Activated T-cell treated with anti-CD3 and anti-CD28 coated beads, Interleukin-2, amount 50 U/mL, for 4 hours (primary cell): ENCODE measurements around the gene SDK1. TPM values are rescaled to one million over a fixed set of nuclear protein-coding genes. Genes with fewer than 3 reads are reported as not detected.

ENCODE experiments used
- ATAC-seq, 2 donors: fragments of 200-7000 bp; cut with Tn5 transposase; one replicate each; pipeline ENCODE4 v1.10.0; 2021
- DNase-seq: peaks from one replicate; pipeline ENCODE4 v3.0.0-alpha.2; 2020
- H3K27me3 Mint-ChIP-seq: one replicate; pipeline ENCODE4 v1.8.0; 2021; ENCODE audit warnings: low read depth, mixed read lengths
- H3K36me3 Mint-ChIP-seq: one replicate; pipeline ENCODE4 v1.8.0; 2022; ENCODE audit warnings: mixed read lengths; ENCODE audit not compliant: insufficient read depth
- H3K4me1 Mint-ChIP-seq: one replicate; pipeline ENCODE4 v1.8.0; 2021; ENCODE audit warnings: low read depth, mixed read lengths
- H3K4me3 Mint-ChIP-seq: one replicate; pipeline ENCODE4 v1.8.0; 2021; ENCODE audit warnings: mild to moderate bottlenecking, moderate library complexity, mixed read lengths
- H3K9me3 Mint-ChIP-seq: one replicate; pipeline ENCODE4 v1.8.0; 2021; ENCODE audit warnings: mixed read lengths
- total RNA-seq, 3 donors: library from RNA; stranded (reverse); gene quantifications; one replicate each; pipeline ENCODE4 v1.2.1, GENCODE V29; 2021

The SDK1 gene
- total RNA-seq, 3 donors from 2014 or later = 0.05 to 0.79 (median 0.40) TPM

DNA sequence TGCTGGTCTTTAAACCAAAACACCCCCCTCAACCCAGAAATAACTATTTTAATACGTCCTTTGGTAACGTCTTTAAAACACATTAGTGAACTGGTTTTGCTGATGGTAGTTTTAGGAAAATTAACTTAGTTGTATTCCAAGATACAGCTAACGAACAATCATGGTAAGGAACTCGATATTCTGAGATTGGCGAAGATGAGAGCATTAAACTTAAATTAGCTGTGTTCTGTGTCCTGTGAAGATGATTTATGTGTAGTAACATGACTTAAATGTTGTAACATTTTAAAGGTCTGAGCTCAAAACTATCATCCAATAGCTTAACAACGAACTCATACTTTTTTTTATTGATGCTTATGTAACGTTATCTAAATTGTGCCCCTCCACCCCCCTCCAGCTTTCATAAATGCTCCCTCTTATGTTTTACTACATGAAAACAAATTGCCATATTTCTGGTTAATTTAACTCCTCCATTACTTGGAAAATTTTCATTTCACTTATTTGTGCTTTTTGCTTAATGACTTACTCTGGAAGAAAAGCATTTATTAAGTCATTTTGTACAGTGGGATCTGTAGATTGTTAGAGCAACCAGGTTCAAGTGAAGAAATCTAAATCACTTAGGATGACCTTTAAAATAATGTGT, 1.7 kb downstream of the SDK1 start:
- H3K4me1 Mint-ChIP-seq = peaks cover 8% of the 10 kb centered on the region
- H3K9me3 Mint-ChIP-seq = no peaks in the 10 kb centered on the region
- no peaks in the 10 kb centered on the region for H3K36me3 Mint-ChIP-seq
- peaks cover 27% of the 10 kb centered on the region for H3K27me3 Mint-ChIP-seq
- DNase-seq (no peak), ATAC-seq (no peak)
- H3K4me3 Mint-ChIP-seq = peak overlapping the region; percentile 81

DNA sequence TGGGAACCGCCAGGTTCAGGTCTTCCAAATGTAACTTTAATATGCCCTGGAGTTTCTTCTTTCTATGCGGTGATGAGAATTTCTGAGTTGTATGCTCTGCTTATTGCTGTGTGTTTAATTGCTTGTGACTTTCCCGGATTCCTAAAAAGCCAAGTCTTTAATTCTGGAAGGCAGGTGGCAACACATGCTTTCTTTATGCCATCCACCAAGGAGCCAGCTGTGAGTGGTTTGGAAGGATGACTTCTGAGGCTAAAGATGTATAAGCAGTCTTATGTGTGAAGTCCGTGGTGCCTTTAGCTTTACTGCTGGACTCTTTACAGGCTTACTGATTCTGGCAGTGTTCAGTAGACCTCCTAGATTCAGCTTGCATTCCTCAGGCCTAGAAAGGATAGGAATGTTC, 3.1 kb downstream of the SDK1 start:
- DNase-seq = no peak
- no peak for ATAC-seq
- no peaks in the 10 kb centered on the region for H3K9me3 Mint-ChIP-seq
- H3K27me3 Mint-ChIP-seq = peaks cover 25% of the 10 kb centered on the region
- peaks cover 8% of the 10 kb centered on the region for H3K4me1 Mint-ChIP-seq
- H3K36me3 Mint-ChIP-seq = no peaks in the 10 kb centered on the region
- H3K4me3 Mint-ChIP-seq = no peak overlapping the region

DNA sequence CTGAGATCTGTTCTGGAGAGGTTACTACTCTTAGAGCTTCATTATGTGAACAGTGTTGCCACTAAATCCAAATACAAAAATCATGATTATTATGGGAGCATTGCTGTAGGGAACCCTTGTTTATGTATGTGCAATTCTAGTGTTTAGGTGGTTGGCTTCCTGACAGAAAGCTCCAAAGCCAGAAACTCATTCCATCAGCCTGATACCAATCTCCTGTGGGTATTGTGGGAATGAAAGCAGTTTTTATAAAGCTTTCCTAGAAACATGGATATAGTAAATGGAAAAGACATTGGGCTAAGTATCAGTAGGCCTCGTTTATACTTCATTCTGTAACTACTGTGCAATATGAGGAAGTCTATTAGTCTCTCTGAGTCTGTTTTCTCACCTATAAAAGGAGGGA, 6.4 kb downstream of the SDK1 start:
- no peak for DNase-seq
- no peaks in the 10 kb centered on the region for H3K9me3 Mint-ChIP-seq
- H3K4me1 Mint-ChIP-seq = peaks cover 4% of the 10 kb centered on the region
- H3K27me3 Mint-ChIP-seq = peaks cover 17% of the 10 kb centered on the region
- ATAC-seq = no peak
- no peak overlapping the region for H3K4me3 Mint-ChIP-seq
- no peaks in the 10 kb centered on the region for H3K36me3 Mint-ChIP-seq

DNA sequence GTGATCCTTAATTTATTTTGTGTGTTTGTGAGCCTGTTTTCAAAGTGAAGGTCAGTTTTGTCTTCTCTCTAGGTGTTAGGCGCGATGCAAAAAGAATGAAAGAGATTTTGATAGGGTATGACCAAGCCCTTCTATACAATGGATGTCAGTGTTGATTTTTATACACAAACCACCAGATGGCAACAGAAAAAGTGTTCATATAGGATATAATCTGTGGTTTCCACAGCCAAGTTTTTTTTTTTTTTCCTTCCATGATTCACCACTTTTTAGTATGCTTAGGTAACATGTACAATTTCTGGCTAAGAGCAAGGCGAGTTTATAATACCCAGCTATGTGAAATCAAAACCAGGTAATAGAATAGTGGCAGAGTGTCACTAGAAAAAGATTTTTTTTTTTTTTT, 8.1 kb downstream of the SDK1 start:
- no peaks in the 10 kb centered on the region for H3K9me3 Mint-ChIP-seq

DNA sequence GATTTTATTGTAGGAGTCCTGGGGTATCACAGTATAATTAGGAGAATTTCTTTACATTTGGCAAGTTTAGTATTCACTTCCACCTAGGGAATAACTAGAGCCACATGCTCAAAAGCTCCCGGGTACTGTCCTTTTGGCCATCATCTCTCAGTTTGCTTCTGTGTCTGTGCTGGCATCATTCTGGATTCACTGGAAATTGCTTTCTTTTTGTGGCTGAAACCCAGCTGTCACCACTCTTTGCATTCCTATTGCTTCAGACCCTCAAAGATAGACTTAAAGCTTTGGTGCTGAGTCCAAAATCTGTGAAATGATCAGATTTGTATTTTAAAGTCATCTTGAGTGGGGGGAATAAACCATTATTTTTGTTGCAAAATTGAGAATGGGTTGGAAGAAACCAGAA, 8.9 kb downstream of the SDK1 start:
- ATAC-seq = no peak
- no peak for DNase-seq
- Mint-ChIP-seq H3K27me3 (peaks cover 17% of the 10 kb centered on the region), H3K4me1 (no peaks in the 10 kb centered on the region), H3K4me3 (no peak overlapping the region), H3K9me3 (no peaks in the 10 kb centered on the region), H3K36me3 (no peaks in the 10 kb centered on the region)

More for the DNA sequence above, 8.1 kb downstream of the SDK1 start:
- no peak for ATAC-seq
- Mint-ChIP-seq H3K4me1 (no peaks in the 10 kb centered on the region), H3K36me3 (no peaks in the 10 kb centered on the region), H3K4me3 (no peak overlapping the region), H3K27me3 (peaks cover 15% of the 10 kb centered on the region)
- DNase-seq = no peak

DNA sequence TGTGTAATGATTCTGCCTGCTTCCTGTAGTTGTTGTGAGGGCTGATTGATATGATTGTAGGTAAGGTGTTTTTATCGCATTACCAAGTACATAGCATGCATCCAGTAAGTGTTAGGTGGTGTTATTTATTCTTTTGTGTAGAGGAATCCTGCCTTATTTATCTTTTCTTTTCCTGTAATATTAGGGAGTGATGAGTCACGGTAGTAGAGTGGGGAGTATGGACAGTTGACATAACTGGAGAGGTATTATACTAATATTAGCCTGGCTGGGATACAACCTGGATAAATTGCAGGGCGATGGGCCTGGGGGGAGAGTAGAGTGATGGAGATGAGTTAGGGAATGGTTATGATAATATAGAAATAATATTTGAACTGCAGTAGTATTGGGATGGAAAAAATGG, 9.8 kb downstream of the SDK1 start:
- Mint-ChIP-seq H3K4me1 (no peaks in the 10 kb centered on the region), H3K36me3 (no peaks in the 10 kb centered on the region), H3K9me3 (no peaks in the 10 kb centered on the region), H3K4me3 (no peak overlapping the region), H3K27me3 (peaks cover 17% of the 10 kb centered on the region)
- DNase-seq (no peak), ATAC-seq (no peak)

DNA sequence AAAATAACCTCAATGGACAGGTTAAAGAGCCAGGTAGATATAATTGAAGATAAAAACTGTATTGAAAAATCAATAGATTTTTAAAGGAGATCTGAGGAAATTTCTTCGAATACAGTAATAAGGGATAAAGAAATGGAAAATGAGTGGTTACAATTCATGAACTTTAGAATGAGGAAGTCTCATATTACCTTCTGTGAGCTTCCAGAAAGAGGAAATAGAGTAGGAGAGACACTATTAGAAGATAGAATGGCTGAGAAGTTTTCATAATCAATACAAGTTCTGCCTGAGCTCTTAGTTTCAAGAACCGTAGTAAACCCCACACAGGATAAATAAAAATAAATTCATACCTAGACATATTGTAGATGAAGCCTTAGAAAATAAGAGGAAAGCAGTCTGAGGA, 11.5 kb downstream of the SDK1 start:
- H3K27me3 Mint-ChIP-seq = peaks cover 17% of the 10 kb centered on the region
- H3K4me1 Mint-ChIP-seq = no peaks in the 10 kb centered on the region
- H3K9me3 Mint-ChIP-seq = no peaks in the 10 kb centered on the region
- no peaks in the 10 kb centered on the region for H3K36me3 Mint-ChIP-seq
- no peak for DNase-seq
- H3K4me3 Mint-ChIP-seq = no peak overlapping the region
- ATAC-seq = no peak

DNA sequence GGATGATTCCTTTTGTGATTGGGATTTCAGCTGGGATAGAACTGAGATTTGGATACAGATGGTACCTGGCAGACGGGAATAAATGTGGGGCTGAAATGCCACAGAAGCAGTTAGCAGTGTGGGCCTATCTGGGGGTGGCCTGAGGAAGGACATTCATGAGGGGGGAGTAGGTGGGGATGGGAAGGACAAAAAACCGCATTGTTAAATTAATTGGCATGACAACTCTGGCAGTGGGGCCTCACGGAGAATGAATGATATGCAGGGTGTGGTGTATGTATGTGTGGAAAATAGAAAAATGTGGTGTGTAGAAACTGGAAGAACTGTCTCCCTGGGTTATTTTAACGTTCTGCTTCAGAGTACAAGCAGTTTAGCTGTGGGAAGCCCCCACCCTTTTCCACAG, 17.8 kb downstream of the SDK1 start:
- no peaks in the 10 kb centered on the region for H3K9me3 Mint-ChIP-seq
- DNase-seq (no peak), ATAC-seq (no peak)
- H3K36me3 Mint-ChIP-seq = no peaks in the 10 kb centered on the region
- H3K4me1 Mint-ChIP-seq = no peaks in the 10 kb centered on the region
- no peak overlapping the region for H3K4me3 Mint-ChIP-seq
- peaks cover 10% of the 10 kb centered on the region for H3K27me3 Mint-ChIP-seq

DNA sequence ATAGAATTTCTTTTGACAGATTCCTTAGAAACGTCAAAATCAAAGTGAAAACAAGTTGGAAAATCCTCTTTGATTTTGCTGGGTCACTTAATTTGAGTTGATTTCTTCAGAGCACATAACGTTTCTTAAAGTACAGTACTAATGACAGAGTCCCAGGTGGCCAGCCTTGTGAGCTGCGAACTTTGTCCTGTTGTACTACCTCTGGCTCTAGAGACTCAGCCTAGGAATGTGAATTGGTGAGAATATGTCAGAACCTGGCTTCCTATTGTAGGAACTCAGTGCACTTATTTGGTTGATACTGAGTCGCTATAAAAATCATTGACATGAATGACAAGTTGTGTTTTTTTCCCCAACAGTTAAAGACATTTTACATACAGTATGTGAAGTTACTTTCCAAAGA, 20.2 kb downstream of the SDK1 start:
- Mint-ChIP-seq H3K9me3 (no peaks in the 10 kb centered on the region), H3K4me3 (no peak overlapping the region), H3K36me3 (no peaks in the 10 kb centered on the region), H3K27me3 (peaks cover 5% of the 10 kb centered on the region), H3K4me1 (no peaks in the 10 kb centered on the region)
- ATAC-seq (no peak), DNase-seq (no peak)

DNA sequence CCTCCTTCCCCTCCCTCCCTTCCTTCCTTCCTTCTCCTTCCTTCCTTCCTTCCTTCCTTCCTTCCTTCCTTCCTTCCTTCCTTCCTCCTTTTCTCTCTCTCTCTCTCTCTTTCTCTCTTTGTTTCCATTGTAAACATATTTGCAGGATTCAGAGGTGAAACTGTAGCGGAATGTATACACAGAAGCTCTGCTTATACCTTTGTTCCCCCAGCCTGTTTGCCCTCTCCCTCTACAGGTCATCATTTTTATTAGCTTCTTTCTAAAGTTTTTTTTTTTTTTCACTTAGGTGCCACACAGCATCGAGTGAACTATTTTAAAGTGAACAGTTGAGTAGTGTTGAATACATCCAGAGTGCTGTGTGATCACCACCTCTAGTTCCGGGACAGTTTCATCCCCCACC, 20.7 kb downstream of the SDK1 start:
- H3K4me3 Mint-ChIP-seq = no peak overlapping the region
- ATAC-seq (no peak), DNase-seq (no peak)
- H3K4me1 Mint-ChIP-seq = no peaks in the 10 kb centered on the region
- H3K27me3 Mint-ChIP-seq = peaks cover 5% of the 10 kb centered on the region
- no peaks in the 10 kb centered on the region for H3K36me3 Mint-ChIP-seq
- no peaks in the 10 kb centered on the region for H3K9me3 Mint-ChIP-seq

DNA sequence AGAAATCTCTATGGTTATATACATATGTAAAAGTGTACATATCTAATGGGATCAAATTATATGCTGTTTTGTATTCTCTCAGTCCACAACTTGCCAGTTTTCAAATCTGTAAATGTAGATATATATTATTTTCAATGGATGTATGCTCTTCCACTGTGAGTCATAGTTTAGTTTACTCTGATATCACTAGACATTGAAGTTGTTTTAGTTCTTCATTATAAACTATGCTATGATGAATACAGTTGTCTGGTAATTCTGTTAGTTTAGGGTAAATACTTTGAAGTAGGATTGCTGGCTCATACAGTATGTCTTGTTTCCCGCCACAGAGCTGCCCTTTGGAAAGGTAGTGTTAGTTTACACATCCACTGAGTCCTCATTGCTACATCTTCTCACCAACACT, 25.2 kb downstream of the SDK1 start:
- no peaks in the 10 kb centered on the region for H3K4me1 Mint-ChIP-seq
- peaks cover 8% of the 10 kb centered on the region for H3K27me3 Mint-ChIP-seq
- no peak for DNase-seq
- H3K4me3 Mint-ChIP-seq = no peak overlapping the region
- no peak for ATAC-seq
- H3K36me3 Mint-ChIP-seq = no peaks in the 10 kb centered on the region
- H3K9me3 Mint-ChIP-seq = no peaks in the 10 kb centered on the region

DNA sequence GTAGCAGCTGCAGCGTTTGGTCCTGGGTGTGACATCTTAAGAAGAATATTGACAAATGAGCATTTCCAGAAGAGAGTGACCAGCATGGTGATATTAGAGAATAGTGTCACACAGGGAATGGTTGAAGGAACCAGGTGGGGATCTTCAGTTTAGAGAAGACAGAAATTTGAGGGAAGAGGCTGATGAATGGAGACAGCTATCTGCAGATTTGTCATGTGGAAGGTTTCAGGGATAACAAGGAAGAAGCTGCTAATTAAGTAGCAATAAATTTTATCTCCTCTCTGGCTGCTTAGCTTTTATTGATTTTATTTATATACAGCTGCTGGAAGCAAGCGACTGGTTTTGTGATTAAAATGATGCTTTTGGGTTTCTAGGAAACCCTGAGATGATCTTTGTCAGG, 26.0 kb downstream of the SDK1 start:
- Mint-ChIP-seq H3K27me3 (peaks cover 6% of the 10 kb centered on the region), H3K4me3 (no peak overlapping the region), H3K4me1 (no peaks in the 10 kb centered on the region), H3K9me3 (no peaks in the 10 kb centered on the region), H3K36me3 (no peaks in the 10 kb centered on the region)
- no peak for ATAC-seq
- no peak for DNase-seq

DNA sequence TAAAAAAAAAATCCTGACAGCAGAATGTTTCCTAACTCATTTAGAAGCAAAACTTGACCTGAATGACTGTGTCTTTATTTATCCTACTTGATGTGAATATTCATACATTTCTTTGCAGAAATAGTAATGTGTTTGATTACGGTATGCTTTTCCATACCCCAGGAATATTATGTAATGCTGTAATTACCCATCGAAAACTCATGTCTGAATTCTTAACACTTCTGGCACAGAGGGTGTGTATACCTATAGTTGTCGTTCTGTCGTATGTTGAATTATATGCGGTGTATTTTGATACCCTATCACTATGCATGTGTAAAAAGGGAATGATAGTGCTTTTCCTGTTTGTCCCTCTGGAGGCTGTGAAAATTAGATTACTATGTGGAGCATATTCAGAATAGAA, 26.6 kb downstream of the SDK1 start:
- ATAC-seq (no peak), DNase-seq (no peak)
- Mint-ChIP-seq H3K9me3 (no peaks in the 10 kb centered on the region), H3K4me3 (no peak overlapping the region), H3K36me3 (no peaks in the 10 kb centered on the region), H3K4me1 (no peaks in the 10 kb centered on the region), H3K27me3 (peaks cover 6% of the 10 kb centered on the region)

DNA sequence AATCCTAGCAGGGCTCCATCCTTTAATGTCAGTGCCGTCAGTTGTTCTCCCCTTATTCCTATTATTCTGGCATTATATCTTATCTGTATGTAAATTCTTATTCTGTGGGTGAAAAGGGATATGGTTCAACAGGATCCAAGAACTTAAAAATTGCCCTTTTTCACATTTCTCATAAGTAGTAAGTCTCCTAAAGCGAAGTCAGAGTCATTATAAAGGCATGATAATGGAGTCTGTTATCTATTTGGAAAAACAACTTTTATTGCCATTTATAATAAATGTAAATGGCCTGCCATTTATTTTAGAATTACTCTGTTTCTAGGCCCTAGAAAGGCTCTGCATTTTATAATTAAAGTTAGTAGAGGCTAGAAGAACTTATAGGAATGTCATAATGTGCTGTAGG, 31.3 kb downstream of the SDK1 start:
- Mint-ChIP-seq H3K36me3 (no peaks in the 10 kb centered on the region), H3K9me3 (no peaks in the 10 kb centered on the region), H3K4me1 (no peaks in the 10 kb centered on the region), H3K27me3 (peaks cover 38% of the 10 kb centered on the region), H3K4me3 (no peak overlapping the region)
- ATAC-seq = no peak
- DNase-seq = no peak

DNA sequence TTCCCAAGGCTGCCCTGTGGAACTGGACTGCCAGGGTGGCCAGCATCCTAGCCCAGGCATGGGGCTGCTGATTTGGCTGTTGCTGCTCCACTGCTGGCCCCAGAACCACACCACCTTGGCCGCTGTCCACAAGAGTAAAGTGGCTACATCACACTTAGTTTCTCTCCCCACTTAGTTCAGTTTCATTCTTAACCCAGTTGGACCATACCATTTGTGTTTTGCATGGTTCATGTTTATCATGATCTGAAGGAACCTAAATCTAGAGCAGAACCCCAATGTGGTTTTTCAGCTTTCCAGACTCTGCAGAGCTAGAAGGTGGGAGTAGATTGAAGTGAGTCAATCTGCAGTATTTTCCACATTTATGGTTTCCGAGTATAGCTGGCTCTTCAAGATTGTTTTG, 32.8 kb downstream of the SDK1 start:
- no peaks in the 10 kb centered on the region for H3K9me3 Mint-ChIP-seq
- ATAC-seq = no peak
- H3K27me3 Mint-ChIP-seq = peaks cover 40% of the 10 kb centered on the region

More for the DNA sequence above, 32.8 kb downstream of the SDK1 start:
- no peak for DNase-seq
- Mint-ChIP-seq H3K4me1 (no peaks in the 10 kb centered on the region), H3K36me3 (no peaks in the 10 kb centered on the region), H3K4me3 (no peak overlapping the region)
